GM18907 (cell line): ENCODE results near the gene ZNF804B.

Source experiments
- ATAC-seq: cut with Tn5 transposase; IDR thresholded peaks from one replicate; pipeline ENCODE4 v1.9.1; 2021; ENCODE audit warnings: mild to moderate bottlenecking, moderate library complexity; ENCODE audit not compliant: unreplicated experiment

Gene ZNF804B

GRCh38 chr7:88759230-88760135 lies at the start of gene ZNF804B:
Gene ZNF804B (plus strand): TSS chr7:88759700. CDS start chr7:88759977, 277 bp downstream.
- ATAC-seq, result peak; percentile 35

DNA sequence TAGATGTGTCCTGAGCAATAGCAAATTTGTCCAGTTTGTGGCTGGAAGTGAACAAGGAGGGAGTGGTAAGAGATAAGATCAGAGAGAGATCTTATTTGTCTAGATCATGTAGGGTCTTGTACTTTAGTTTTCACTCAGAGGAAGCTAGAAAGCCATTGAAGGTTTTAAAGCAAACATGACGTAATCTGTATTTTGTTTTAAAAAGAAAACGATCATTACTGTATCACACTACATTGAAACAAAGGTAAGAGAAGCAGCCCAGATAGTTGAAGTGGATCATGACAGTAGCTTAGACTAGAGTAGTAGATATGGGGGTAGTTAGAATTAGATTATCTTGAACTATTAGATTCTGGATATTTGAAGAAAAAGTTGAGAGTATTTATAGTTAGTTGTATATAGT lies 23.6 kb upstream of the ZNF804B start:
- no peak for ATAC-seq

DNA sequence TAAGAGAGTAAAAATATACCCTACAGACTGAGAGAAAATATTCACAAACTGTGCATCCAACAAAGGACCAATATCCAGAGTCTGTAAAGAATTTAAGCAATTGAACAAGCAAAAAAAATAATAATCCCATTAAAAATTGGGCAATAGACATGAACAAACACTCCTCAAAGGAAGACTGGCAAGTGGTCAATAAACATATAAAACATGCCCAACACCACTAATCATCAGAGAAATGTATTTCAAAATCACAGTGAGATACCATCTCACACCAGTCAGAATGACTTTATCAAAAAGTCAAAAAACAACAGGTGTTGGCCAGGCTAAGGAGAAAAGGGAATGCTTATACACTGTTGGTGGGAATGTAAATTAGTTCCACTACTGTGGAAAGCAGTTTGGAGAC lies 21.9 kb upstream of the ZNF804B start:
- no peak for ATAC-seq

GRCh38 chr7:88746126-88746525 lies 13.4 kb upstream of the ZNF804B start:
- ATAC-seq, result no peak

- ATAC-seq, result no peak
These were observed 2.7 kb upstream of the ZNF804B start for GRCh38 chr7:88756802-88757201.

DNA sequence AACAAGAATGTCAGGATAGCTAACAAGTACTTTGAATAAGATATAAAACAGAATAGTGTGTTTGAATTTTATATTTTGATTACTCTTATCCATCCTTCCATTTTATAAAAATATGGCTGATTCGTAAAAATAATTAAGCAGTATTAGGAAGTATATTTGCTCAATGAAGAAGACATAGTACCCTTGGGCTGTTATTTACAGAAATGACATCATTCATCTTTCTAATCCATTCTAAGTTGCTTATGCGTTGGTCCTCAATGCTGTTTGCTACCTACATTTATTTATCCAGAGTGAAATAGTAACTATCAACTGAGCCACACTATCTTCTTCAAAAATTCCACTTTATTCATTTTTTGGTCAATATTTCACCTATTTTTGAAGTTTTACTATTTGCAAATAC lies 2.1 kb upstream of the ZNF804B start:
- no peak for ATAC-seq

DNA sequence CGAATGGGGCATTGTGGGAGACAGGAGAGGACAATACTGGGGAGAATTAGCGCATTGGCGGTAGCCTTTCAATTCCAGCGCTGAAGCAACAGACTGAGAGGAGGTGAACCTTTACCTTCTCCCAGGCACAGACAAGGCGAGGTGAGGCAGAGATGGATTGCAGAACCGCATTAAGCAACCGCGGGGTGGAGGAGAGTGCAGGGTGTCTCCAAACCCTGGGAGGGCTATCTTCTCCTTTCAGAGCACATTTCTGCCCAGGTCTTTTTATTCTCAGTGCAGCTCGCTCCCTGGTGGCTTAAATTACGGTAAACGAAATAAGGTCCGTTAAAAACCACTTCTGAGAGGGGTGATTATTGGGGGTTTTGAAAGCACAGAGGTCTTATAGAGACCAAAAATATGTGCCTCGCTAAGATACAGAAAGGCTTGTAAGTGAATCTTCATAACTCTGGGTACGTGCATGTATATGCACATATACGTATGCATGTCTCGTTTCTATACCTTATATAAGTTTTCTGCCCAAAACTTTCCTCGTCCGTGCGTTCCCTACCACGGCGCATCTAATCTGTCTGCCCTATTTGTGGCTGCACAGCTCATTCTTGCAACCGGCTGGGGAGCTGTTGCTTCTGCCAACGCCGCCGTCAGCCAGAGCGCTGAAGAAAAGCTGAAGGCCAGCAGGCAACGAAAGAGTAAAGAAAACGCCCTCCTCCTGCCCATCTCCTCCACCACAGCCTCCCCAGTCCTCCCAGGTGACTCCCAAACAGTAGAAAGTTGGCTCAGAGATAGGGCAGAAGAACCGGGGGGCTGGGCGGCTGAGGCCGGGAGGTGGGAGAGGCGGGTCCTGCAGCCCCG lies 895 bp upstream of the ZNF804B start:
- peak; percentile 17 for ATAC-seq

GRCh38 chr7:88760136-88760515 lies 626 bp downstream of the ZNF804B start:
- ATAC-seq, result peak; percentile 22

DNA sequence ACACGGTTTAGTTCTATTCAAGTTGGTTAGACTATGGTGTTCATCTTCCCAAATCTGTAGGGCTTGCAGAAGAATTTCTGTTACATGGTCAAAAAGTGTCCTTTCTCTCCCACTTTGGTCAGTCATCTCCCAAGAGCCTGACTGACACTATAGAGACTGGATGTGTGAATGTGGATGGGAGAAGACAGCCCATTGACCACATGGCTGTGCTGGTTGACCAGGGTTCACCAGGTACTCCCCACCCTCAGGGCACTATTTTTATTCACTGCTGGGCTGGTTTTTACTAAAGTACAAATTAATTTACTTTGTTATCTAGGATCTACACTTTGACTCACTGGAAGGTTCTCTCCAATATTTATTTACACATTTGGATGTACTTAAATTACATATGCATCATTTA lies 2.3 kb downstream of the ZNF804B start:
- no peak for ATAC-seq

DNA sequence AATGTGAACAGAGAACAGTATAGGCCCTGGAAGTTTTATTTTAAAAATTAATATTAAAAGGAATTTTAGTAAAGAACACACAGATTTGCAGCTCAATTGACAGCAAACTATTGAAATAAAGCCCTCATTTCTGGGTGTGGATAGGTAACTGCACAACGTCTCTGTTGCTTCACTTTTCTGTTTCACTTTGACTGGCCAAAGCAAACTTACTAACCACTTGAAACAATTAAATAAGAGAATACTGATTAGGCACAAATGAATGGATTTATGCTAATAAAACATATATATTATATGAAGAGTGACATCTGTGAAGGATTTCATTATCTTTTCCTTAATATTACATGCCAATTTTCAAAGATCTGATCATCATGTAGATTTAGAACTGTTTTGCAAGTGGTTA lies 11.9 kb downstream of the ZNF804B start:
- peak; percentile 50 for ATAC-seq

GRCh38 chr7:88772776-88773175 lies 13.3 kb downstream of the ZNF804B start:
- no peak for ATAC-seq

DNA sequence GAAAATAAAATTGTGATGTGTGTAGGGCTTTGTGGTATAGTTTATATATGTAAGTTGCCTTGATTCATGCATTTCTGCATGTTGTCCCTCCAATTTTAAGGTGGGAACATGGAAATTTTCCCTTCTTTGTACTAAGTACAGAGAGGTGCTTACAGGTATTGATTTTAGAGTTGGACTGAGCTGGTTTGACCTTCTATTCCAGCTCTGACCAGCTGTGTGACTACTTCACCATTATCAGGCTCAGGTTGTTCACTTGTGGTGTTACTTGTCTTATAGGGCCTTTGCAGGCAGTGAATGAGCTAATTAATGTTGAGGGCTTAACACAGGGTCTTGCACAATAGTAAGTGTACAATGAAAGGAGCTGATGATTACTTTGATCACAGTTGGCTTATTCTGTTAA lies 16.3 kb downstream of the ZNF804B start:
- no peak for ATAC-seq

GRCh38 chr7:88787777-88788176 lies 28.3 kb downstream of the ZNF804B start:
- no peak for ATAC-seq

DNA sequence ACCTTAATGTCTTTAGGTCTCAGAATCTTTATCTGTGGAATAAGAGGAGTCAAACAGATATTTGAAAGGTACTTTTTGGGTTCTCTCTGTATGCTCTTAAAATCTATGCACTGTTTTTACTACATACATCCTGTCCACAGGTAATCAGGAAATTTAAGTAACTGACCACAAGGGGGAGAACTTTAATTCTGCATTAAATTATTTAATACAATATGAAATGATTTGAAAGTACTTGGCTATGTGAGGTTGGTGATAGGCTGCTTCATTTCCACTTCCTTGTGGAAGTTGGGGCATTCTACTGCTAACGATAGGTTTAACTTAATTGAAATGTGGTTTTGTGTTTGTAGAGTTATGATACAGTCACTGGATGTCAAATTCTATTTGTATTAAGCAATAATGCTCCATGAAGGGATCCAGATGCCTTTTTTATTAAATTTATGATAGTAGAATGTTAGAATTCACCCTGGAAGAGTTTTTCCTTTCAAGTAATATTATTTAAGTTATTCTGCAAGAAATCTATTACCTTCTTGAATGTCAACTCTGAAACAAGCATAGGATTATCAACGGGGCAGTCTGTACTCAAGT lies 30.1 kb downstream of the ZNF804B start:
- ATAC-seq, result peak; percentile 56

GRCh38 chr7:88791891-88792290 lies 32.4 kb downstream of the ZNF804B start:
- no peak for ATAC-seq

DNA sequence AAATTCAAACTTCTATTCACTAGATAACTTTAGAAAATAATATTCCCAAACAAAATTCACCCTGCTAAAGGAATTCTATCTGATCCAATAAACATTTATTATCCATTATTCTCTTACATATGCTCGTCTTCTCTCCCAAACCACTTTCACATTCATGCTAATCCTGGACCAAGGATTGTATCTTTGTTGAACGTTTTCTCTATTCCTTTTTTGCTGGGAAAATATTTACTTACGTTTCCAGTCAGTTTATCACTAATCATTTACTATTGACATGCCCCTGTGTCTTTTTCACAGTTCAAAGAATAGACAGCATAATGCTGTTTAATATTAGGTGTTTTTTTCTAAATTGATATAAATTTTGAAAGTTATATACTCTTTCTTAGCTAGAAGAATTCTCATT lies 32.9 kb downstream of the ZNF804B start:
- ATAC-seq, result no peak

- no peak for ATAC-seq
These were observed 36.1 kb downstream of the ZNF804B start, which contains the start of gene TEX47 for GRCh38 chr7:88795553-88795952. Gene TEX47 (minus strand): TSS chr7:88795737. CDS start chr7:88794942, 795 bp downstream.

DNA sequence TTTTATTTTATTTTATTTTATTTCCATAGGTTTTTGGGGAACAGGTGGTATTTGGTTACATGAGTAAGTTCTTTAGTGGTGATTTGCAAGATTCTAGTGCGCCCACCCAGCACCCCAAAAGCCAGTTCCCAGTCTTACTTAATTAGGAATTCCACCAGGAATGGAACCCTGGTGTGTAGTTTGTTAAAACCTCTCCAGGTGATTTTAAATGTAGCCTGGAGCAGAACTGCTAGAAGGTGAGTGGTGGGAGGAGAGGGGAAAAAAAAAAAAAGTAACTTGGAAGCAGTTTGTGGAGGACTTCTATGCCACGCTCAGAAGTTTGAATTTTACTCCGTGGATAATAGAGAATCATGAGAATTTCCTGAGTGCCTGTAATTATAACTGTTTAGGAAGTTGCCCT lies 41.5 kb downstream of the ZNF804B start:
- no peak for ATAC-seq

- no peak for ATAC-seq
These were observed 47.0 kb downstream of the ZNF804B start for GRCh38 chr7:88806280-88807037.

- no peak for ATAC-seq
These were observed 59.1 kb downstream of the ZNF804B start for GRCh38 chr7:88818552-88818951.

DNA sequence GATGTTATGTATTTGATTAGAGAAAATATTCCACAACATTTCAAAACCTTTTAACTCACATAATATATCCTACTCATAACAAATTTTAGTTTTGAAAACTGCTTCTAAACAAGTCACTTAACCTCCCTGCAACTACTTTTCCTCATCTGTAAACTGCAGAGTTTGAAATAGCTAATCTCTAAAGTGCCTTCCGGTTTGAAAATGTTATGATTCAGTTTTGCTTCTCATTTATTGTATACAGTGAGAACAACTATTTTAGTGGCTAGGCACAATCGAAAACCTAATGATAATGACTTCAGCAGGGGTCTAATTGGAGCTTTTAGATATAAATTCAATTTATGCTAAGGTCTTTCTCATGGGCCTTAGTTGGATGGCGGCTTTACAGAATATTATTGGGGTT lies 66.7 kb downstream of the ZNF804B start:
- no peak for ATAC-seq
